SH-SY5Y (cell line): ENCODE results near the gene PGAP2.

ENCODE experiments used
- GATA2 ChIP-seq: IDR thresholded peaks from 2 replicates; pipeline ENCODE4 v1.6.1; 2011; ENCODE audit warnings: mild to moderate bottlenecking, low read depth, low read length
- GATA3 ChIP-seq: IDR thresholded peaks from 2 replicates; pipeline ENCODE4 v1.6.1; 2011; ENCODE audit warnings: low read depth, mild to moderate bottlenecking, low read length, moderate library complexity

GRCh38 chr11:3799873-3800272 is 8.5 kb upstream of the PGAP2 start:
- TF ChIP-seq GATA2 (no peak), GATA3 (no peak)
